Mucosa of descending colon (tissue), 3 donors: ENCODE data around the gene ADCYAP1R1. TPM values are rescaled to one million over a fixed set of nuclear protein-coding genes. Genes with fewer than 3 reads are reported as not detected.

Experiments used
- ATAC-seq: fragments of 200-7000 bp; cut with Tn5 transposase; one replicate; pipeline ENCODE4 v1.9.1; 2020; ENCODE audit warnings: mild to moderate bottlenecking, moderate library complexity
- DNase-seq, 3 donors: peaks; one replicate each; pipeline ENCODE4 v3.0.0-alpha.2; 2020
- H3K36me3 ChIP-seq: fragments of 200-600 bp; one replicate; pipeline ENCODE4 v1.8.0; 2021; ENCODE audit warnings: low read depth, mild to moderate bottlenecking
- H3K4me1 ChIP-seq: fragments of 200-600 bp; one replicate; pipeline ENCODE4 v1.8.0; 2021; ENCODE audit warnings: low read depth, mild to moderate bottlenecking
- H3K4me3 ChIP-seq: fragments of 200-600 bp; one replicate; pipeline ENCODE4 v1.8.0; 2021; ENCODE audit warnings: mild to moderate bottlenecking
- H3K9me3 ChIP-seq: fragments of 200-600 bp; one replicate; pipeline ENCODE4 v1.8.0; 2021; ENCODE audit warnings: mild to moderate bottlenecking
- CTCF ChIP-seq: fragments of 200-600 bp; IDR thresholded peaks from one replicate; pipeline ENCODE4 v1.8.0; 2022; ENCODE audit warnings: antibody characterized with exemption, mild to moderate bottlenecking
- intact Hi-C, 2 donors: fragments of 100-400 bp; cut with DNase I in 1 of 2; cut with micrococcal nuclease in 1 of 2; formaldehyde crosslinking; loops; one replicate each; pipeline versions ENCODE4 v1.11.0 to v1.11.1; 2022; cut with DNase I, micrococcal nuclease
- long read RNA-seq, 2 donors: library from polyadenylated mRNA; unstranded; transcript quantifications; one replicate each; pipeline ENCODE4 v2.0.0, GENCODE V29; 2019 to 2021
- total RNA-seq, 3 donors: library from RNA; stranded (reverse); fragmentation: NEBNext Ultra II Directional in 2 of 3; extraction: Animal tissue kit (Norgen Biotek cat#: 25700) in 2 of 3; gene quantifications; one replicate each; pipeline versions ENCODE4 v1.2.1 to v1.2.4, GENCODE V29; 2021 to 2023
- donor health status: DM: no; HTN: no; CAD: no; lungs with moderate emphysema.
- donor health status: DM: no; HTN: no; CAD: no.
- donor health status: DM: no; HTN: yes; CAD: no.

Gene ADCYAP1R1
- total RNA-seq: 10 to 100 TPM in 1 of 3 donors, 1 to 10 TPM in 1, under 1 TPM in 1; 0.26 to 15.0 (median 2.2) TPM
- long read RNA-seq, donor 1, partial matches to known transcripts: 0 of 4 reads
- long read RNA-seq, donor 1, other reads (novel, unspliced or antisense): 4 of 4 reads
- long read RNA-seq, donor 2: 0 reads

DNA sequence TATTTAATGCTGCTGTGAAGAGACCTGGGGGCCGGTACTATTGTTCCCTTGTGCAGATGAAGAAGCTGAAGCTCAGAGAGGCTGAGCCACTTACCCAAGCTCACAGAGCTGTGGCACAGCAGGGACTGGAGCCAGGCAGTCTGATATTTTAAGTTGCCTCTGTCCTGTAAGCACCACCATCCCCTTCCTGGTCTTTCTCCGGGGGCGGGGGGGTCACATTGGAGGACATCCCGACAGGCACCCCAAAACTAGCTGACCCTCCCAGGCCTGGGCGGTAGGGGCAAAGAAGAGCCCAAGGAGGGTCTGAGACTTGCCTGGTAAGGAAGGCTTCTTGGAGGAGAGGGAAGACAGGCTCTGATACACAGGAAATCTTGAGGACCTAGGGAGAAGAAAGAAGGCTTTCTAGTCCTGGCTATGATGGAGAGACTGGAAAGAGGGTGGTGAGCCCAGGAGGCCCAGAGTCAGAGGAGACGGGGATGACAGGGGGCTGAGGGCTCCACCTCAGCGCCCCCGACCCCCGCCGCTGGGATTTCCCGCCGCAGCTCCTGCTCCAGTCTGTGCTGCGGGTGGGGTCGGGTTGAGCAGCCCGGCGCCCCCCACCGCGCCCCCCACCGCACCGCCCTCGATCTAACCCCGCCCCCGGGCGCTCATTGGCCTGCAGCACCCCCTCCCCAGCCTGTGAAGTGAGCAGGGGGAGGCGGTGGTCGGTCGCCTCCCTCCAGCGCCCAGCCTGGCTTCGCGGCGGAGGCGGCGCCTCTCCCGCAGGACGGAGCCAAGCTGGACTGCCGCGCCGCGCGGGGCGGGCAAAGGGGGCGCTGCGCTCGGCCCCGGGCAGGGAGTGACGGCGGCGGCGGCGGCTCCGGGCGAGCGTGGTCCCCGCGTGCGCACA is at the start of gene ADCYAP1R1:
Gene ADCYAP1R1, plus strand, starts transcription at position 711 of the 889 bp plus-strand sequence. CDS start 10,957 bp downstream, outside the sequence.
- ATAC-seq (no peak), DNase-seq (no peak)
- H3K36me3 ChIP-seq: no peaks in the 10 kb centered on the region
- H3K9me3 ChIP-seq: no peaks in the 10 kb centered on the region
- intact Hi-C loops: no loop called here
- H3K4me3 ChIP-seq: no peak within 1 kb of the TSS
- H3K4me1 ChIP-seq: peaks cover 5% of the 10 kb centered on the region
- TF ChIP-seq CTCF: no peak

- ATAC-seq: no peak
- no peak for TF ChIP-seq CTCF
- DNase-seq: no peak
- Histone ChIP-seq H3K36me3 (no peaks in the 10 kb centered on the region), H3K4me3 (no peak overlapping the region), H3K9me3 (no peaks in the 10 kb centered on the region), H3K4me1 (no peaks in the 10 kb centered on the region)
- intact Hi-C loops: no loop called here
These were observed 49.0 kb upstream of the ADCYAP1R1 start for GRCh38 chr7:31003097-31003496.

DNA sequence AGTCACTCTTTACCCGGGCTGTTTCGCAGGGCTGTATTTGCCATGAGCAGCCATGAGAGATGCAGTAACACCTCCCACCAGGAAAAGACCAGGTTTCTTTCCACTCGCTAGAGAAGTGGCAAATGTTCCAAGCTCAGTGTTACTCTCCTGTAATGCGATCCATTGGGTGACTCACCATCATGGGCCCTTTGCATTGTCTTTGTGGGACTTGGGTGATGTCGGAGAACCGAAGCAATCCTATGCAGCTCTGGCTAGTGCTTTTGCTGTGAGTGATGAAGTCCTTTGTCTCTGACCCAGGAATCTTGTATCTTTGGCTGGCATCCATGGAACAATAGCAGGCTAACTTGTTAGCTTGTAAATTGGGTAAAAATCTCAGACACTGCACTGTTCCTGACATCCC is 48.4 kb upstream of the ADCYAP1R1 start:
- intact Hi-C loops: no loop called here
- no peak for TF ChIP-seq CTCF
- no peaks in the 10 kb centered on the region for H3K36me3 ChIP-seq
- no peaks in the 10 kb centered on the region for H3K9me3 ChIP-seq
- H3K4me1 ChIP-seq: no peaks in the 10 kb centered on the region
- no peak overlapping the region for H3K4me3 ChIP-seq
- DNase-seq (no peak), ATAC-seq (no peak)

GRCh38 chr7:31004393-31004792 is 47.7 kb upstream of the ADCYAP1R1 start:
- no peak for ATAC-seq

DNA sequence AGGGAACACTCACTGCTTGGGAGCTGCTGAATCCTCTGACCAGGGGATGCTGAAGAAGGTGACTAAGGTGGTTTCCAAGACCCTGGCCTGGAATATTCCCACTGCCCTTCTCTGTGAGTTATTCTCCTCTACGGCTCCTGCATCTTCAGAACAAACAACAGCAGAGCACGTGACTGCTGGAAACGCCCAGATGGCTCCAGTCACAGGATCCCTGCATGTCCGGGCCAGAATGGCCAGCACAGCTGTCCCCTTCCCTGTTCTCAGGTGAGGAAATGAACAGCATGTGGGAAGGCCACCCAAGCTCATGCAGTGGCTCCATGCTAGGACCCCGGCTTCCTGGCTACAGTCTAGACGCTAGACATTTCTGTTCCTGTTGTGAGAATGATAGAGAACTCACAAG is 45.3 kb upstream of the ADCYAP1R1 start:
- ATAC-seq (no peak), DNase-seq (no peak)
- Histone ChIP-seq H3K9me3 (no peaks in the 10 kb centered on the region), H3K4me1 (no peaks in the 10 kb centered on the region), H3K36me3 (no peaks in the 10 kb centered on the region), H3K4me3 (no peak overlapping the region)
- TF ChIP-seq CTCF: no peak
- intact Hi-C loops: no loop called here

More at GRCh38 chr7:31004393-31004792, 47.7 kb upstream of the ADCYAP1R1 start:
- TF ChIP-seq CTCF: no peak
- H3K4me1 ChIP-seq: no peaks in the 10 kb centered on the region
- no peaks in the 10 kb centered on the region for H3K36me3 ChIP-seq
- no peaks in the 10 kb centered on the region for H3K9me3 ChIP-seq
- H3K4me3 ChIP-seq: no peak overlapping the region
- no peak for DNase-seq
- intact Hi-C loops: no loop called here
